Left cardiac atrium (tissue), 4 donors: ENCODE measurements around the gene EFNA5. TPM values are rescaled to one million over a fixed set of nuclear protein-coding genes. Genes with fewer than 3 reads are reported as not detected.
A peak's percentile ranks its signal among the peaks of the same experiment; 100 is the strongest.

Experiments
- ATAC-seq, 2 donors: fragments of 200-7000 bp; cut with Tn5 transposase; one replicate each; pipeline ENCODE4 v1.9.1; 2020; ENCODE audit warnings: mild to moderate bottlenecking in 2 of 2, moderate library complexity in 2 of 2
- DNase-seq: peaks from one replicate; pipeline ENCODE4 v3.0.0-alpha.2; 2020
- intact Hi-C, 2 donors: fragments of 100-400 bp; cut with DNase I; formaldehyde crosslinking; loops; one replicate each; pipeline versions ENCODE4 v1.14.1 to v1.15.1; 2022 to 2023
- total RNA-seq, 2 donors: library from RNA; stranded (reverse); fragmentation: NEBNext Ultra II Directional; extraction: Animal tissue kit (Norgen Biotek cat#: 25700); gene quantifications; one replicate each; pipeline ENCODE4 v1.2.1, GENCODE V29; 2021
- donor health status: DM: no; HTN: yes; CAD: no.
- donor health status: DM: no; HTN: yes; CAD: no; lungs with severe emphysema.
- donor health status: DM: yes; HTN: yes; CAD: no.
- donor health status: Dilated cardiomyopathy.

EFNA5 gene
- total RNA-seq, 2 donors from 2014 or later: 23.9 to 29.2 TPM

DNA sequence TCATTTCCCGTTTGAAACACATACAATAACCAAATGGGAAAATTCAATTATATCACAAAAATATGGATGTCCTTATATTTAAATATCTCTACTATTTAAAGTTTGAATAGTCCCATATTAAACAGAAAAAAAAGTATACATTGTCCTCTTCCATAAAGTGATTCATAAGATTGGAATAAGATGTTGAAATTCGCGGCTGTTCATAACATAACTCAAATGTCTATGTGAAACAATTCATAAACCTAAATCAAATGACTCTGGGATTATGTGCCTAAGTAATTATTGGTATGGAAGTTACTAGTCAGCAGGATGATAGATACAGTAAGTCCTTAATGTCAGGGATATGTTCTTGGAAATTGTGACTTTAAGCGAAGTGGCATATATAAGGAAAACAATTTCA, 3.9 kb upstream of the EFNA5 start:
- no peak for ATAC-seq
- intact Hi-C loops: loop anchor here in 1 of 2 donors (5.0 to 10.0 kb wide), 5 partner anchors 102 to 610 kb away; no protein-coding TSS in a partner anchor
- DNase-seq: no peak

DNA sequence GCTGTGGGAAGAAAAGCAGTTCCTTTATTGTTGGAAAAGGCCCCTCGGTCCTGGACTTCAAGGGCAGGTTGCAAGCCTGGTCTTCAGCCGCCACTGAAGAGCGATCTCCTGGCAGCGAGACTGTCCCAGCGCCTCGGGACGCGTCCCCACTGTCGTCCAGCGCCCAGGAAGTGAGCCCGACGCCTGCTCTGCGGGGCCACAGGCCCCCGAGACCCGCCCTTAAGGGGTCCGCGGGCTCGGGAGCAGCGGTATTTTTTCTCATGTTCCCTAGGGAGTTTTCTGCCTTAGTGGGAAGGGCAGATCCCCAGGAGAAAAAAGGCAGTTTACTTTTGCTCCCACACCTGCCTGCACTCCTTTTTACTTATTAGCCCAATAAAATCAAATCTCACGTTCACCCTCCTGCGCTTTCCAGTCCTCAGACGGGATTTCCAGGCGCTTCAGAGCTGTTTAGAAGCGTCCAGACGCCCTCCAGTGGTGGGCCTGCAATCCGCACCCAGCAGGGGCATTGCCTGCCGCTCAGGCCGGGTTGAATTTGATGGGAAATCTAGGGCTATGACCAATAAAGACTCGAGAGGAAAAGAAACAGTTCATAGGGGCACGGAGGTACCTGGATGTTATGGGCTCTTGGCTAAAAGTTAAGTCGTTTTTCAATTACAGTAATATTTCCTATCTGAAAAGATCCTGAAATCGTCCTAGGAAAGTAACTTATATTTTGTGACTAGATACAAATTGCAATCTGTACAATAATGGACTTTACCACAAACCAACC, 2.8 kb upstream of the EFNA5 start:
- peak; percentile 87 for DNase-seq
- peak; percentile 42 to 57 for ATAC-seq
- intact Hi-C loops: loop anchor here in 1 of 2 donors (2.0 to 10.0 kb wide), 6 partner anchors 101 to 609 kb away; no protein-coding TSS in a partner anchor

DNA sequence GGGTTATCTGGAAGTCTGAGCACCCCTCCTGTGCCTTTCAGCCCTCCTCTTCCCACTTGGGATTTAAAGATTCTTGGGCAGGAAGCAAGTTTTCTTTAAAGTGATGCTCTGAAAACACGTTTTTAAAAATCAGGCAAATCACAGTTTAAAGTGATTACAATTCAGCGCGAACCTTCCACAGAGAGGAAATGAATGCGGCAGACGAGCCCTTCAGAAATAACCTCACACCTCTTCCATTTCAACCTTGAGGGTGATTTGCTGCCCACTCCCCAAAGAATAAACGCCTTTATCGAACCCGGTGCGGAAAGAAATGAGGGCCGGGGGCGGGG, 2.3 kb upstream of the EFNA5 start:
- intact Hi-C loops: loop anchor here in 1 of 2 donors (2.0 to 10.0 kb wide), 6 partner anchors 101 to 608 kb away; no protein-coding TSS in a partner anchor
- ATAC-seq: no peak
- no peak for DNase-seq

DNA sequence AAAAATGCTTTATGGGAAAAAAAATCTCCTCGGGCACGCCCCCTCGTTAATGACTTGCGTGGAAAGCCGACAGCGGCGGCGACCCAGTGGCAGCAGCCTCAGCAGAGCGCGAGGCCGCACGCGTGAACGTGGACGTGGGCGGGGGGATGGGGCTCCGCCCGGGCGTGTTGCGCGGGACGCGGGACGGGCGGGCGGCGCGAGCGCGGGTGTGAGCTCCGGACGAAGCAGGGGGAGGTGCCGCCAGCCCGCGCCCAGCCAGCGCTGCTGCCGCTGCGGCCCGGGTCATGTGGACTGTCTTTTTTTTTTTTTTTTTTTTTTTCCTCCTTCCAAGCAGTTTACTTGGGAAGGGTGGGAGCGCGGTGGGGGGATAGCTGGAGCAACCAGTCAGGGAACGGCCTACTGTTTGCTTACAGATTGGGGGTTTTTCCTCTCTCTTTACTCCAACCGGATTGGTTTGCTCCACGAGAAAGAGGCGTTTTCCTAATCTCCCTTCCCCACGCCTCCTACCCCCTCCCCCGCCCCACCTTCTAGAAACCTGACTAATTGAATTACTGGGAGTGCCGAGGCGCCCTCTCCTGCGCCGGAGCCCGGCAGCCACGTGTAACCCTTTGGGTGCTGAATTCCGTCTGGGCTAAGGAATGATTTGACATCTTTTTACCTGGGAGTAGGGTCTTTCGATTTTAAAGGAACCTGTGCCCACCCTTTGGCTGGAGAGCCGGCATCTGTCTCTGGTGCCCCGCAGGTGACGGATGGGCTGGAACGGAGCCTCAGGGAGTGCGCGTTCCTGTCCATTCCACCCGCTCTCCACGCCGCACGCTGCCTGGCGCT, 1.7 kb upstream of the EFNA5 start:
- ATAC-seq: peak; percentile 64 to 78

DNA sequence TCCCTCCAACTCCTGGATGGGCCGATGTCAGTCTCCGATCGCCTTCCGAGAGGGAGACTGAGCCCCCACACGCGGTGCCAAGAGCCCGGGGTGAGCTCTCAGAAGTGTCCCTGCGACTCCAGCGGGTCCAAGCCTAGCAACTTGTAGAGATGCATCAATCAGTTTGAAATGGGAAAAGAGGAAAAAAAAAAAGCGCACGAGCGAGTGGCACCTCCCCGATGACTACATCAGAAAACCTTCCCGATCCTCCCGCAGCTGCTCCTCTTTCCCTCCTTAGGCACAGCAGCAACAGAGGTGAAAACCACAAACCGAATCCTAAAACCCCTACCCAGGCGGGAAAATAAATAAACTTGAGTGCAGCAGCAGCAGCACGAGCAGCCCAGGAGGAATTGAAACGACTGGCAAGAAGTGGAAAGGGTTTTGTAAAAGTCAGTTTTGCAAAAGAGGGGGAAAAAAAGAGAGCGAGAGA, 1.0 kb upstream of the EFNA5 start:
- ATAC-seq (peak in 1 of 2 donors; percentile 5), DNase-seq (no peak)
- intact Hi-C loops: loop anchor here in 1 of 2 donors (2.0 to 10.0 kb wide), 6 partner anchors 99 to 607 kb away; no protein-coding TSS in a partner anchor

More for the DNA sequence above, 1.7 kb upstream of the EFNA5 start:
- intact Hi-C loops: loop anchor here in 1 of 2 donors (2.0 to 10.0 kb wide), 6 partner anchors 100 to 608 kb away; no protein-coding TSS in a partner anchor
- peak; percentile 82 for DNase-seq

DNA sequence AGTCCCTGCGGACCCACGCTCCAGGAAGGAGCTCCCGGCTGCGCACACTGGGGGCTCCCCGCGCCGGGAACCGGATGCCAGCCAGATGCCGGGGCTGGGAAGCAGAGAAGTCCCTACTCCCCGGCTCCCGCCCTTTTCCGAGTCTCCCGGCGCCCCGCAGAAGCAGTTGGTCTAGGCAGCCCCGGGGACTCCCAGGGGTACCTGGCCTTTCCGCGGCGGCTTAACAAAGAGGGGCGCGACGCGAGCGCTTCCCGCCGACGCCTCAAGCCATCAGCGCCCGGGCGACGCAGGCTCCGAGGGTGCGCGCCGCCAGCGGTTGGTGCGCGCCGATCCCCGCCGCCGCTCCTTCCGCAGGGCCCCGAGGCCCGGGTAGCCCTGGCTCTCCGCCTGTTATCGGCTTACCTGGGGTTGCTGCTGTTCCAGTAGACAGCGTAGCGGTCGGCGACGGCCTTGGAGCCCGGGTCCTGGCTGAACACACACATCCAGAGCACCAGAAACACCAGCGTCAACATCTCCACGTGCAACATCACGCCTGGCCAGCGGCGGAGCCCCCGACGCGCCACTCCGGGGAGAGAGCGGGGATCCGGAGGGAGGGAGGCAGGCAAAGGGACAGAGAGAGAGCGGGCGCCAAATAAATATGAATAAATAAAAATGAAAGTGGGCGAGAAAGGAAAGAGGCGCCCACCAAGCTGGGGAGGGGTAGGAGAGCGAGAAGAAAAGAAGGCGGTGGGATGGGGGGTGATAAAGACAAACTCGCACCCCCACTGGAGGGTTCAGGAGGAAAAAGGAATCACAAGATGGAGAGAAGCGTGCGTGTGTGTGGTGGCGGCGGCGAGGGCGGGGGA, 428 bp downstream of the EFNA5 start:
- ATAC-seq (peak; percentile 4 to 5), DNase-seq (peak; percentile 36)
- intact Hi-C loops: loop anchor here in 1 of 2 donors (5.0 to 10.0 kb wide), 5 partner anchors 98 to 606 kb away; no protein-coding TSS in a partner anchor

DNA sequence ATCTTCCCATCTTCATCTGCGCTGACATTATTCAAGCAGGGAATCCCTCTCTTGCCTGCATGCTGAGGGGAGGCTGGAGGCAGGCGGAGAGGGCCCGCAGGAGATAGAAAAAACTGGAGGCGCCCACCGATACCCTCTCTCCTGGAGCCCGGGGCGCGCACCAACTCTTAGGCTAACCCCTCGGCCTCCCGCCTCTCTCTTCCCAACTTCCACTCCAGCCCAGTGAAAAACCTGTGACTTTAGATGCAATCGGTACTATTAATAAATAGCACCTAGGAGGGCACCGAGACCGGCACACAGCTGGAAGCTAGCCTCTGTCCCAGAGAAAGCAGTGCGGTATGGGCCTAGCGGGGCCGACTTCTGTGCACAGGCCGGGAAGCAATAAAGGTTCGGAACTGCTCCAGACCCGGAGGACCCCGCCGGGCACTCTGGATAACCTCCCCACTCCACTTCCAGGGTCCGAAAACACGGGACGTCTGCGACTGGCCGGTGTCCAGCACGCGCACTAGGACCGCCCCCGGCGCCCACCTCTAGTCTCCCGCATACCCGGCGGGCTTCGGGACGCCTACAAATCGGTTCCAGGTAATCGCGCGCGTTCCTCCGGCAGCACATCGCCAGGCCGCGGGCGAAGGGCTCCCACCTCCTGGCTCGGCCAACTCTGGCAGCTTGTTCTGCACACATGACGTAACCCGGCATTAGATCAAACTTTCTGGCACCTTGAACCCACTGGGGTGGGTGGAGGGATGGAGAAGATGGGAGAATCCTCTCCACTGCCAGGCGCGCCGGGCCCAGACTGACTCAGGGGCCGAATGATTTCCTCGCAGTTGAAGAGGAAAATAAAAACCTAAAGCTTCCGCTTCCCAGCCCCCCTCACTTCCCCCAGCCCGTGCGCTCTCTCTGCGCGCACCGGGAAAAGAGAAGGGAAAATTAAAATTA, 1.4 kb downstream of the EFNA5 start:
- intact Hi-C loops: loop anchor here in 1 of 2 donors (5.0 to 10.0 kb wide), 5 partner anchors 97 to 605 kb away; no protein-coding TSS in a partner anchor
- ATAC-seq: peak; percentile 2 to 40
- peak; percentile 61 for DNase-seq

DNA sequence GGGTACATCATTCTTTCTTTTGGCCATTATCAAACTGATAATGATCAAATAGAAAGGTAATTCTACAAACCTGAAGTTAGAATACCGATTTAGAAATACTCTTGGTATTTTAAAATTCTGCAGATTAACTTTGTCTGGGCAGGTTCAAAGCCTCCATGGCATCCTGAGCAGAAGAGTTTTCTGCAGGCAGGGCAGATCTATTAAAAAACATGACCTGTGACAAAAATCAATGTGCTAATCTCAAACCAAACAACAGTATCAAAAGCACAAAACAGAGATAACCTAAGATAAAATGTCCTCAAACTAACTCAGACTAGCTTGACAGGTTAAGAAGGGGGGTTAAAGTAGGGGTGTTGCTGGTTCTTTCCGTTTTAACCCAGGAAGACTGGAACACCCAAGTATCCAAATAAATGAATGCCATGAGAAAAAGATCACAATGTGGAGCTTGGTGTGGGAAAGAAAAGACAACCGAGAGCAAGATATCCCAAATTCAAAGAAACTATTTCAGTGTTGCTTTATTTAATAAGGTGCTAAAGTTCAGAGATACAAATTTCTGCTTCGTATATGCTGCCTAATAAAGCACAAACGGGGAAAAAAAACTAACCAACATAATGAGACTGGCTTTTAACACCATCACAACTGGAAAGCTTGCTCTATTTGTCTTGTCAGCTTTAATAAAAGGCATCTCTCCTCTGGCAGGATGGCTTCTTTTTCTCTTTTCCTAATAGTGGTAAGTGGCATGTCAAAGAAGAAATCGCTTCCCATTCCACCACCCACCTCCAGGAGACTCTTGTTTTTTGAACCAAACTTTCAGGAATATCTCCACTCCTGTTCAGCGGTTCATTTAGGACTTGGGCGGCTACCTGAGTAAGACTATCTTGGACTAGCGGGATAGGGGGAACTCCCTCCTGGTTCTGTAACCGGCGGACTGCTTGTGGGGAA, 2.3 kb downstream of the EFNA5 start:
- intact Hi-C loops: no loop called here
- ATAC-seq (no peak), DNase-seq (no peak)

DNA sequence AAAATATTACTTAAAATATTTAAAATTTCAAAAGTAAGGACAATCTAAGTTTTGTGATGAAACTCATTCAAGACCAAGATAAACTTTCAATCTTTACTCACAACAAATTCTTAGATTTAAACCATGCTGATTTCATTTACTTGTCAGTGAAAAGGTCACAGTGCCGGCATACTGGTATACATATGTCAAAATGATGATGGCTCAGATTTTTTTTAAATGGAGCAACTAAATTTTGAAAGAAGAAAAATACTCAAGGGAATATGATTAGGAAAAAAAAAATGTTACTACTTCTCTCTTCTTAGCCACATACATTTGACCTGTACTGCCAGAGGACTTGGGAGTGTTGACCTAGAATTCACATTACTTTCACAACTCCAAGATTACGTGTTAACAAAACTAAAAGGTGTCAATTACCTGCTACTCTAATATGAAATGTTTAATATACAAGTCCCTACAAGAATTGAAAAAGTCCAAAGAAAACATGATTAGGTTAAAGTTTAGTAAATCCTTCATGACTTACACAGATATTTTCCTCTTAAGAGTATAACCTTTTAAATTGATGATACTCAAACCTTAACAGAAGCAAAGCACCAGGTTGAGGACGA, 4.6 kb downstream of the EFNA5 start:
- DNase-seq (no peak), ATAC-seq (no peak)
- intact Hi-C loops: no loop called here

DNA sequence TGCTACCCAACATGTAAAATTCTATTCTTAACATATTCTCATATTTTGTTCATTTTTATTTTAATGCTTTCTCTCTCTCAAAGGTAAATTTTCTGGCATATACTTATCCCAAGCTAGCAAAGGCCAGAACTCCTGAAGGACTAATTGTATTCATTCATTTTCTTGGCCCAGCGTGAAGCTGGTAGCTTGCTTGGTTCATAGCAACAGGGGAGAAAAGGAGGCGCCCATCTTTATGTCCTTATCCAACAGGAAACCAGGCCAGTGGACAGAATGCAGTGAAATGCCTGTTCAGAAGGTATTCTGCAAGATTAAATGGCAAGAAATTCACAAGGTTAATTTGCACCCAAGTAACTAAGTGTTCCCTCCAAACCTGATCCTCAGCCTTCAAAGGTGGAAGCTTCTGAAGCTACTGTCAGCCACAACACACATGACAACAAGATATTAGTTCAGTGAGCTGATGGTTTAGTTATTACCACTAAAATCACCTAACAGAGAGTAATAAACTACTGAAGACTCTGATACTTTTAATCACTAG, 5.6 kb downstream of the EFNA5 start:
- intact Hi-C loops: no loop called here
- ATAC-seq (no peak), DNase-seq (no peak)

DNA sequence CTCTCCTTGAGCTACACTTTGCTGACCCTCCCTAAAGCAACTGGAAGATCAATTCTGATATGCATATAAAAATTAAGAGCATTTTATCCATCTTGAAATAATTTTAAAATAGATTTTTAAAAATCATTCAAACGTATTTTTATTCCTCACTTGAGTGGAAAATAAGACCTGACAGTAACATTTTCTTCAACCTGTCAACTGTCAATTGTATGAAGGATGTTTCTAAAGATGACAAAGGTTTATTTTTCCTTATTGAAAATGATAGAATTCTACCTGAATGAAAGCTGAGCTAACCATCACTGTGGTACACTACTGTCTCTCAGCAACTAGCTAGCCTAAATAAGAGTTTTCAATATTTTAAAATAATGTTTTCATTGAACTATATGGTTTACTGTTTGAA, 7.0 kb downstream of the EFNA5 start:
- intact Hi-C loops: no loop called here

DNA sequence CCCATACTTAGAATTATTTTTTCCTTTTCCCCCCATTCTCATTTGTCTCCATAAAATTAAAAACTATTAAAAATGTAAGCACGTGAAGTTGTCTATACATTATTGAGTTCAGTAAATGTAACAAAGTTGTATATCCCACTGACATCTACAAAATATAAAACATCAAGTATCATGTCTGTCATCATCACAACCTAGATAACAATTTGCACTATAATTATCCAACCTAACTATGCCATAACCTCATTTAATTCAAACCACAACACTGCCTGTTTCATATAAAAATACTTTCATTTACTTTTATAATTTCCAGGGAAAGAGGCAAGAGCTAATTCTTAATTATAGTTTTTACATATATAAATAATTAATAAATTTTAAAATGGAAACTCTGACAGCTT, 9.1 kb downstream of the EFNA5 start:
- intact Hi-C loops: no loop called here
- no peak for DNase-seq
- ATAC-seq: no peak

More for the DNA sequence above, 7.0 kb downstream of the EFNA5 start:
- DNase-seq (no peak), ATAC-seq (no peak)

DNA sequence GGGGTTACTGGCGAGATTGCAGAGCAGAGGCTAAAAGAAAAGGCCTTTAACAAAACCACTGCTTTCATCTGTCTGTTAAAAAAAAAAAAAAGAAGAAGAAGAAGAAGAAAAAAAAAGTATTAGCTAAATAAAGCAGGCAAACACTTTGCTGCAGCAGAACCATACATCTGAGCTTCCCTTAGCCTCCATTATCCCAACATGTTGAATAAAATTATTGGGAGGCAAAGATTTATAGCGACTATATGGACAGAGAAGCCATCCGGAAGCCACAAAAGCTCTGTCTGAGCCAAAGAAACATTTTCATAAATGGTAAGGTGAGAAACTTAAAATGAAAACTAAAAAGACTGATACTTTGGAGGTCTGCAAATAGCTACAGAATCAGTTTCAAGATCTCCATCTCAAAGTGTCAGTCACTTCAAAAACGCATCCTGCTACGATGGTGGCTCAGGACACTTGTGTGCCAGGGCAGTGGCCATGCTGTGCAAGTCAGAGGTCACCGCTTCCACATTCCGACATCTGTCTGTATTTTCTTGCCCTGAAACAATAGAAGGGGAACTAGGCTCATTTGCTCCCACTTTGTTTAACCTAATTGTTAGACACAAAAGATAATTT, 9.6 kb downstream of the EFNA5 start:
- ATAC-seq (no peak), DNase-seq (no peak)
- intact Hi-C loops: no loop called here

DNA sequence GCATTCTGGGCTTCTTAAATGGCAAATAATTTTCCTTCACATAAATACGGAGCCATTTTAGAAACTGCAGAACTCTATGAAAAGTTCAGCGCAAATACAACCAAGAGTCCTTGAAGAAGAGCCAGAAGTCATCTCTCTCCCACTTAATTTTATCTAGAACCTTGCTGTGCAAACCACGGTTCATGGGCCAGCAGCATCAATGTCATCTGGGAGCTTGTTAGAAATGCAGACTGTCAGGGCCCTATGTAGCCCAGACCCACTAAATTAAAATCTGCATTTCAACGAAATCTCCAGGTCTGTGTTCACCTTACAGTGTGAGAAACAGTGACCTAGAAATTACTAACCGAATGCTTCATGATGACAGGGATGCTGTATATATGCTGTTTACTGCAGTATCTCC, 12.2 kb downstream of the EFNA5 start:
- ATAC-seq: peak in 1 of 2 donors; percentile 59

DNA sequence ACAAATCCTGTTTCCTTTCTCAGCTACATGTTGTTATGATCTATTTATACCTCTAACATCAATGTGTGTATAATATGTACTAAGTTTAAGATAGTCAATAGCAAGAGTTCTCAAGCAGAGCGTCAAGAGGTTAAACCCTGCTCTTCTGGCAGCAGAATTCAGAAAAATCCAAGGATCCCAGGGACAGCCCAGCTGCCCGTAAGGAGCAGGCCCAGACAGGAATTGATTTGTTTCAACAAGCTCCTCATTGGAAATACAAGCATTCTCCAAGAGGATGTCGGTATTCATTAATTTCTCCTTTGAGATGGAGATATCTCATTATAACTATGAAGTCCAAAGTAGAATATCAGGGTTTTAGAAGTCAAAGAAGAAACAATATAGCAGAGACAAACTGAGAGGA, 14.9 kb downstream of the EFNA5 start:
- intact Hi-C loops: no loop called here
- no peak for ATAC-seq
- no peak for DNase-seq

More for the DNA sequence above, 12.2 kb downstream of the EFNA5 start:
- intact Hi-C loops: no loop called here
- no peak for DNase-seq

DNA sequence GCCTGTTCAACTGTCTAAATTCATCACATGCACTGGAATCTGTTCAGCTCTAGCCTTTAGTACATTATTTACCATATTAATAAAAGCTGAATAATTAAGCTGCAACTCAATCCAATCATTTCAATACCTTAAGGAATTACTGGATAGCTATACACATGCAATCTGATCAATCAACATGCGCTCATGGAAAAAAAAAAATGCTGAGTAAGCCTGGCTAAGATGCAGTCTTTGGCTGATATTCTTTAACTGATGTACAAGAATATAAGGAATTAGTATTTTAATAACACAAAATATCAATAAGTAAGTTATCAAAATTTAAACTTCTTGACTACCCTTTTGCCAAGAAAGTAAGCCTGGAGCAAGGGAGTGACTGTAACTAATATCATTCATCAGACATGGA, 15.9 kb downstream of the EFNA5 start:
- intact Hi-C loops: no loop called here
- ATAC-seq: no peak
- DNase-seq: no peak
